Activated naive CD4-positive, alpha-beta T cell treated with anti-CD3 and anti-CD28 coated beads, Interleukin-2, amount 50 U/mL, for 72 hours (primary cell): ENCODE measurements around the gene TCF7. TPM values are rescaled to one million over a fixed set of nuclear protein-coding genes. Genes with fewer than 3 reads are reported as not detected.

Experiments
- ATAC-seq, 2 donors: fragments of 150-1000 bp; cut with Tn5 transposase; 2 replicates each; pipeline ENCODE4 v1.10.0; 2021; ENCODE audit warnings: mild to moderate bottlenecking in 2 of 2, moderate library complexity in 2 of 2
- DNase-seq, 2 donors: peaks; one replicate each; pipeline ENCODE4 v3.0.0; 2021 to 2022; ENCODE audit warnings: low spot score in 2 of 2
- H3K27ac Mint-ChIP-seq, 2 donors: one replicate each; pipeline ENCODE4 v1.8.0; 2022; ENCODE audit warnings: mild to moderate bottlenecking in 2 of 2, mixed read lengths in 2 of 2
- H3K36me3 Mint-ChIP-seq, 2 donors: one replicate each; pipeline ENCODE4 v1.8.0; 2022; ENCODE audit warnings: mixed read lengths in 2 of 2
- H3K9me3 Mint-ChIP-seq, 2 donors: one replicate each; pipeline ENCODE4 v1.8.0; 2022; ENCODE audit warnings: mixed read lengths in 2 of 2
- total RNA-seq, 2 donors: library from RNA; stranded (reverse); gene quantifications; one replicate each; pipeline ENCODE4 v1.2.3, GENCODE V29; 2022

TCF7 gene
- total RNA-seq, 2 donors from 2014 or later = 93.5 to 229 TPM

DNA sequence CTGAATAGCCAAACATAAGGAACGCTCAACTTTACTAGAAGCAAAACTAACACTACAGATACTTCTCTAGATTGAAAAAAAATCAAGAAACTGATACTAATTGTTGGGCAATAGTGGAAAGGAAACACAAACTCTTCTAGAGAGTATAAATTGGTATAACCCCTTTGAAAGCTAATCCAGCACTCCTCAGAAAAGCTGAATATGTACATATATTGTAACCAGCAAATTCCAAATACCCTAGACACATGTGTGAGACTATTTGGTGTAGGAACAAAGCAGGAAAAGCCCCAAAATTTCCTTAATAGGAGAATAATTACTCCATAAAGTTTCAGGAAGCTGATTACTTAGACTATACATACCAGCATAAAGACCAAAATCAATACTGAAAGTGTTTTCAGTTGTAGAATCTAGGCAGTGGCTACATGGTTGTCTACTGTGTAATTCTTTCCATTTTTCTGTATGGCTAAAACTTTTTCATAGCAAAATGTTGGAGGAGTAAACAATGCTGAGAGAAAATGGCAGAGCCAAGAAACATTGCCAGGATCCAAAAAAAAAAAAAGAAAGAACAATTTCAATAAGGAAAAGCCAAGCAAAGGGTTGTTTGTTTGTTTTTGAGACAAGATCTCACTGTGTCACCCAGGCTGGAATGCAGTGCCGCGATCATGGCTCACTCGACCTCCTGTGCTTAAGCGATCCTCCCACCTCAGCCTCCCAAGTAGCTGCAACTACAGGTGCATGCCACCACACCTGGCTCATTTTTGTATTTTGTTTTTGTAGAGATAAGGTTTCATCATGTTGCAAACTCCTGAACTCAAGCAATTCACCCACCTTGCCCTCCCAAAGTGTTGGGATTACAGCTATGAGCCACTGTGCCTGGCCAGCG lies 47.3 kb downstream of the TCF7 start:
- no peaks in the 10 kb centered on the region for H3K9me3 Mint-ChIP-seq
- peaks cover 23 to 59% of the 10 kb centered on the region in 2 donors for H3K36me3 Mint-ChIP-seq
- ATAC-seq (peak; percentile 41 to 56), DNase-seq (no peak)
- H3K27ac Mint-ChIP-seq = peak overlapping the region in 1 of 2 donors; percentile 90

GRCh38 chr5:134162592-134162991 lies 48.1 kb downstream of the TCF7 start:
- ATAC-seq = no peak
- H3K9me3 Mint-ChIP-seq = no peaks in the 10 kb centered on the region
- H3K27ac Mint-ChIP-seq = peak overlapping the region in 1 of 2 donors; percentile 90
- peaks cover 23 to 59% of the 10 kb centered on the region in 2 donors for H3K36me3 Mint-ChIP-seq
- no peak for DNase-seq

DNA sequence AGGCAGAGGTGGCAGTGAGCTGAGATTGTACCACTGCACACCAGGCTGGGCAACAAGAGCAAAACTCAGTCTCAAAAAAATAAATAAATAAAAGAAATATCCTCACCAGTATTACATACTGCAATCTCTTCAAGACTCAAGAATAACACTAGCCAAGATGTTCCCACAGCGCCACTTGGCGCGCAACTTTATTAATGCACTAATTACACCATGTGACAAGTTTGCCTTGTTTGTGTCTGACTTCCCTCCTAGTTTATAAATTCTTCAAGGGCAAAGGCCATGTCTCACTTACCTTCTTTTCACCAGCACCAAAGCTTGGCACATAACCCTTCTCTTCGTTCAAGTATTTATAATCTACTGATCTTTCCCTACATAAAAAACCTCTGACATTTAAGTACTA lies 57.5 kb downstream of the TCF7 start:
- ATAC-seq = no peak
- no peaks in the 10 kb centered on the region for H3K9me3 Mint-ChIP-seq
- H3K36me3 Mint-ChIP-seq = peaks cover 25 to 49% of the 10 kb centered on the region in 2 donors
- peak overlapping the region; percentile 43 to 89 for H3K27ac Mint-ChIP-seq
- no peak for DNase-seq

DNA sequence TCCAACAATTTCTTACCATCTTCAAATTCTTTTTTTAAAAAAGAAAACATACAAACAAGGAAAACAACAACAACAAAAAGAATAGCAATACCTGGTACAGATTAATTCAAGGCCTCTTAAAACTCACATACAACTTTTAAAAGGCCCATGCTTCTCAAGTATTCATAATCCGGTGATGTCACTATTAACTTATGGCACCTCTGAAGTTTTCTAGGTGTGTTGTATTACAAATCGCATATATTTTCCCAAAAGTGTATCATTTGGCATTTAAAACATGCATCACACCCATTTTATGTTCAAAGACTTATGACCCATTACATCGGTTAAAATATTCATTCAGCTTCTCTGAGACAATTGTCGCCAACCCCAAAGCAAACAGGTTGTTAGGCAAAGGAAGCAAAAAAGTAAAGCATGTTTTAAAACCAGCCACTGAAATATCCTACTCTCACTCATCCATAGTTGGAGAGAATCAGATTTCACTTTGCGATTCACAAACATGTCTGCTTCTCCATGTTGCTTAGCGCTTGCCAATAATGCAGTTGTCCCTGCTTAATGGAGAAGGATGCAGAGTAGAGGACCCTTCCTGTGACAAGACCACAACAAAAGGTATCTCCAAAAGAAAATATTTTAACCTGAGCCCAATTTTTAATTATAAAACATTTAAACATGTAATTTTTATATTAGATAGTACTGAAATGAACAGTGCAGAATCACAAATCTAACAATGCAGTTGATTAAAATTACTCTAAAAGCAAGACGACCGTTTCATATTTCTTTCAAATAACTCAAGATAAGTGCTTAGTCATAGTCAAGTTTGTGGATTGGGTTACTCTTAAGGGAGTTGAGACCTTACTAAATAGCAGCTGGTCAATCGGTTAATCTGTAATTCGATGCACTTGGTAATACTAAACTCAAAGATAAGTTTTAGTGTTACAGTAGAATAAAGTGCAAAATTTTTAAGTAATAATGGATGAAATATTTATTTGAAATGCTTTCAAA lies 60.7 kb downstream of the TCF7 start:
- peaks cover 20 to 35% of the 10 kb centered on the region in 2 donors for H3K36me3 Mint-ChIP-seq
- H3K27ac Mint-ChIP-seq = peak overlapping the region; percentile 89 to 98
- no peaks in the 10 kb centered on the region for H3K9me3 Mint-ChIP-seq
- DNase-seq = no peak
- no peak for ATAC-seq

GRCh38 chr5:134175921-134176510 lies 61.5 kb downstream of the TCF7 start:
- Mint-ChIP-seq H3K36me3 (peaks cover 20 to 34% of the 10 kb centered on the region in 2 donors), H3K9me3 (no peaks in the 10 kb centered on the region), H3K27ac (peak overlapping the region; percentile 89 to 98)
- DNase-seq (peak in 1 of 2 donors; percentile 77), ATAC-seq (peak; percentile 34 to 51)

DNA sequence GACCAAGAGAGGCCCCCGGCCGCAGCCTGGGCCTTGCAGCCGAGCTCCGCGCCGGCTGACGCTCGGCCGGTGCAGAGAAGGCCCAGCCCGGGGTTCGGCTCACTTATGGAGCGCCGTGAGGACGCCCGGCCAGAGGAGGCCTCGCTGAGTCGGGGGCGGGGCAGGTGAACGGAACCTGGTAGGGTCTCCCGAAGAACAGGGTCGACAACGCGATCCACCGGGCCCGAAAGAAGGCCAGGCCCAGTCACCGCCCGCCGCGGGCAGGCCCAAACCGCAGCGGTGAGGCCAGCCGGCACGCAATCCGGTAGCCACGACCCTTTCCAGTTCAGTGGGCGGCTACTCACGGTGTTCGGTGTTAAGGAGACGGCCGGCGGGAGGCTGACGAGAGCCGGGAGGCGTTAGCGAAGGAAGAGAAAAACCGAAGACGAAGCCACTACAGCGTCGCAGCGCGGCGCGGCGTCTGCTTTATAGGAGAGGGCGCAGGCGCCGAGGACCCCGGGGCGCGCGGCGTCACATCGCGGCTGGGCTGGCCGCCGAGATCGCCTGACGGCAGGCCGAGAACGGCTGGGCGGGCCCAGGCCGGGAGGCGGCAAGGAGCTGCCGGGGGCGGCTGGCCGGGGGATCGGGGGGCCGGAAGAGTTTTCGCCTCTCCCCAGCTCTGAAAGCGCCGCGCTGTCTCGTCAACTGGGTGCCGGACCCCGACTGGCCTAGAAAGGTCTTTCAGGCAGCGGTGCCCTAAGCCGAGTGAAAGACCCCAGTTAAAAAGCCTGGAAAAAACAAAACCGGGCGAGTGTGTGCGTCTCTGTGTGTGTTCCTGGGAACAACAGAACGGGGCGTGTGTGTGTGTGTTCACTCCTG lies 62.3 kb downstream of the TCF7 start, which contains the start of gene SKP1:
Gene SKP1, minus strand, starts transcription at position 440 of the 858 bp plus-strand sequence. CDS start 2,928 bp downstream, outside the sequence.
- Mint-ChIP-seq H3K9me3 (no peaks in the 10 kb centered on the region), H3K27ac (peak within 1 kb of the TSS; percentile 94 to 98), H3K36me3 (peaks cover 20 to 26% of the 10 kb centered on the region in 2 donors)
- ATAC-seq (peak; percentile 81 to 86), DNase-seq (peak; percentile 87 to 89)

GRCh38 chr5:134177369-134178095 lies 63.1 kb downstream of the TCF7 start:
- Mint-ChIP-seq H3K27ac (peak overlapping the region; percentile 94 to 98), H3K9me3 (no peaks in the 10 kb centered on the region), H3K36me3 (peaks cover 15 to 19% of the 10 kb centered on the region in 2 donors)
- DNase-seq (no peak), ATAC-seq (peak in 1 of 2 donors; percentile 15)

- Mint-ChIP-seq H3K9me3 (no peaks in the 10 kb centered on the region), H3K27ac (peak overlapping the region in 1 of 2 donors; percentile 98), H3K36me3 (peaks cover 15 to 16% of the 10 kb centered on the region in 2 donors)
- ATAC-seq = no peak
- DNase-seq = no peak
Observed at GRCh38 chr5:134178096-134178419, 63.6 kb downstream of the TCF7 start.

DNA sequence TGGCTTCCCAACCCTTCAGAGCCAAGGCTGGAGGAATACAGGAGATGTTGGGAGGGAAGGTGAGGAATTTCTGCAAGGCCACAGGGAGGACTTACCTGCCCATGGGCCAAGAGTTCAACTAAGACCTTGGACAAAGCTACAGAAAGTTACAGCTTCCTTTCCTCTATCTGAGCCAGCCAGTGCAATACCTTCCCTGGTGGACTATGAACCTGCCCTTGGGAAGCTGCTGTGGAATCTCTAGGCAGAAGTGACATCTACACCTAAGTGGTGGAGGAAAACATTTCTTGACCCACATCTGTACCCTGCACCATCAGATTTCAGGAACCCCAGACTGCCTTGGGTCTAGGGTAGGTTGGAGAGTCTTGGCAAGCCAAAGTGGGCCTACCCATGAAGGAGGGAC lies 69.0 kb downstream of the TCF7 start:
- no peak overlapping the region for H3K27ac Mint-ChIP-seq
- H3K9me3 Mint-ChIP-seq = no peaks in the 10 kb centered on the region
- no peaks in the 10 kb centered on the region for H3K36me3 Mint-ChIP-seq
- ATAC-seq = no peak
- no peak for DNase-seq

DNA sequence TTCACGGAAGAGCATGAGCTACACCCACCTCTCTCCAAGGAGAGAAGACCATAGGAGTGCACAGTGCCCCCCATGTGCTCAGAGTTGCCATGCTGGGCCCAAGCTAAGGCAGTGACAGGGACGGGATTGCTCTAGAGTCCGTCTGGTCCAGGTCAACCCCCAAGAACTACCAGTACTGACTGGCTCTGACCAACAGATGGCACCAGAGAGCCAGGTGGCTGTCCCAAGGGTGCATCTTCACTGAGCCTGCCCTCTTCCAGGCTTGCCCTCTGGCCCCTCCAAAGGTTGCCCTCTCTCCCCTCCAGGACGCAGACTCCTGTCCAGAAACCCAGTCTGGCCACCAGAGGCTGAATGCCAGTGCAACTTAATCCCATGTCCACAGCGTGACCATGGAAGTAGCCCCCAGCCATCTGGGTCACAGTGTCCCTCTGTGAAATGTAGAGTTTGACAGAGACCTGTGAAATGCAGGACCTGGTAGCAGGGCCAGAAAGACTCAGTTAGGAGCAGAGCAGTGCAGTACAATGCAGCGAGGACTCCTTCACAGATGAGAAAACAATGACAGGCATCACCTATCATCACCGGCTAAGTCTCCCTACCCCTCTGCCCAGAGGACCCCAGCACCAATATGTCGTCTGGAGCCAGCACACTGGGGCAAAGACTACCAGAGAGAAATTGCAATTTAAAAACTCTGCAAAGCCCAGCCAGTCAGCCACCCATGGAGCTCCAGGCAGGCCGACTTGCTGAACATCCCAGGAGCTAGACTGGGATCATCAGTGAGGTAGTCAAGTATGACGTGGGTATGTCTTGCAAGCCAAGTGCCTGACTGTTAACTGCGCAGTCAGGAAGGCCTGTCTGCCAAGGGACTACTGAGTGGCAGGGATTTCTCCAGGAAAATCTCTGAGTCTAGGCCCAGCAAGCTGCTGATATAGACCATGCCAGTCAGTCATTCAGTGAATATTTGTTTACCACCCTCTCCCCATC lies 70.0 kb downstream of the TCF7 start:
- H3K36me3 Mint-ChIP-seq = no peaks in the 10 kb centered on the region
- no peaks in the 10 kb centered on the region for H3K9me3 Mint-ChIP-seq
- ATAC-seq = peak; percentile 89 to 96
- H3K27ac Mint-ChIP-seq = no peak overlapping the region
- peak; percentile 79 to 85 for DNase-seq

GRCh38 chr5:134188092-134188491 lies 73.6 kb downstream of the TCF7 start:
- DNase-seq (no peak), ATAC-seq (no peak)
- Mint-ChIP-seq H3K27ac (no peak overlapping the region), H3K36me3 (no peaks in the 10 kb centered on the region), H3K9me3 (no peaks in the 10 kb centered on the region)

DNA sequence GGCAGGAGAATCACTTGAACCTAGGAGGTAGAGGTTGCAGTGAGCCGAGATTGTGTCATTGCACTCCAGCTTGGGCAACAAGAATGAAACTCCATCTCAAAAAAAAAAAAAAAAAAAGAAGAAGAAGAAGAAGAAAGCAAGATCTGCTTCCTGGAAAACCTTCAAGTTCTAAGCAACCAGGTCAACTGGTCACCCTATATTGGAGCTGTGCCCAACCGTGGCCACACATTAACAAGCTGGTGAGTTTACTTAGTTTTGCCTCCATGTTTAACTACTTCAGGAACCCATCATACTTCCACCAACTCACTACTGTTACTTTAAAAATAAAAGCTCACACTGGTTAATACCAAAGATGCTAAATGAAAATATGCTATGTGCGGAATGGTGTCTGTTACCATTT lies 74.5 kb downstream of the TCF7 start:
- Mint-ChIP-seq H3K36me3 (no peaks in the 10 kb centered on the region), H3K27ac (no peak overlapping the region), H3K9me3 (no peaks in the 10 kb centered on the region)
- no peak for ATAC-seq
- no peak for DNase-seq

GRCh38 chr5:134195666-134196065 lies 81.2 kb downstream of the TCF7 start:
- ATAC-seq (no peak), DNase-seq (no peak)
- Mint-ChIP-seq H3K27ac (no peak overlapping the region), H3K36me3 (peaks cover 4 to 11% of the 10 kb centered on the region in 2 donors), H3K9me3 (no peaks in the 10 kb centered on the region)
